Adrenal gland (tissue), 5 donors: ENCODE data around the gene PLBD2.
A peak's percentile ranks its signal among the peaks of the same experiment; 100 is the strongest.

ENCODE experiments used
- POLR2A ChIP-seq, 2 donors: fragments of 450-650 bp; IDR thresholded peaks; one replicate each; pipeline ENCODE4 v1.6.1; 2017; ENCODE audit warnings: antibody characterized with exemption in 2 of 2, mild to moderate bottlenecking in 2 of 2, moderate library complexity in 1 of 2
- TF ChIP-seq, protein P1 (sequence below), 6 experiments: fragments of 450-650 bp in 4 of 6; fragments of 200-600 bp in 2 of 6; sonication (generic) in 1 of 6; IDR thresholded peaks; 1 replicate in 5 of 6; 2 replicates in 1 of 6; pipeline versions ENCODE4 v1.5.1 to v1.8.0; 2016 to 2021; ENCODE audit warnings: antibody characterized with exemption in 6 of 6, mild to moderate bottlenecking in 2 of 6, moderate library complexity in 1 of 6
- donor health status: DM: no; HTN: no; CAD: no.

DNA sequence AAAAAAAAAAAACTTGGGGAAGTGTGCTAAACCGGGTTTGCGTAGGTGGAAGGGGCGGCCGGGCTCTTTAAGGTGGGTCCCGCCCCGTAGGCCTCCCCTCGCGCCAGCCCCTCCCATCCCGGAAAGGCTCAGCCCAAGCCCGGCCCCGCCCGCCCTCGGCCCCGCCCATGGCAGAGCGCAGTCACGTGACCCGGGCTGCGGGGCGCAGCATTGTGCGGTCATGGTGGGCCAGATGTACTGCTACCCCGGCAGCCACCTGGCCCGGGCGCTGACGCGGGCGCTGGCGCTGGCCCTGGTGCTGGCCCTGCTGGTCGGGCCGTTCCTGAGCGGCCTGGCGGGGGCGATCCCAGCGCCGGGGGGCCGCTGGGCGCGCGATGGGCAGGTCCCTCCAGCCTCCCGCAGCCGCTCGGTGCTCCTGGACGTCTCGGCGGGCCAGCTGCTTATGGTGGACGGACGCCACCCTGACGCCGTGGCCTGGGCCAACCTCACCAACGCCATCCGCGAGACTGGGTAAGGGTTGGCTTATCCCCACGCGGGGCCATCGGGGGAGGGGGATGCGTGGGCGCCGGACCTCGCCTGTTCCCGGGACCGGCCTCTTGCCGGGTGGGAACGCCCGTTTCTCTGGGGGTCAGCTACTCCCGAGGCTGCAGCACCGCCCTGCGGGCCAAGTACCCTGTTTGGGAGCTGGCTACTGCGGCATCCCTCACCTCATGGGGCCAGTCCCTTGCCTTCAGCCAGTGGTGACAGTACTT is at the start of gene PLBD2:
- TF ChIP-seq POLR2A (IDR thresholded peaks at IDR 0.05), result peak; percentile 69 to 93
- TF ChIP-seq, protein P1, sequence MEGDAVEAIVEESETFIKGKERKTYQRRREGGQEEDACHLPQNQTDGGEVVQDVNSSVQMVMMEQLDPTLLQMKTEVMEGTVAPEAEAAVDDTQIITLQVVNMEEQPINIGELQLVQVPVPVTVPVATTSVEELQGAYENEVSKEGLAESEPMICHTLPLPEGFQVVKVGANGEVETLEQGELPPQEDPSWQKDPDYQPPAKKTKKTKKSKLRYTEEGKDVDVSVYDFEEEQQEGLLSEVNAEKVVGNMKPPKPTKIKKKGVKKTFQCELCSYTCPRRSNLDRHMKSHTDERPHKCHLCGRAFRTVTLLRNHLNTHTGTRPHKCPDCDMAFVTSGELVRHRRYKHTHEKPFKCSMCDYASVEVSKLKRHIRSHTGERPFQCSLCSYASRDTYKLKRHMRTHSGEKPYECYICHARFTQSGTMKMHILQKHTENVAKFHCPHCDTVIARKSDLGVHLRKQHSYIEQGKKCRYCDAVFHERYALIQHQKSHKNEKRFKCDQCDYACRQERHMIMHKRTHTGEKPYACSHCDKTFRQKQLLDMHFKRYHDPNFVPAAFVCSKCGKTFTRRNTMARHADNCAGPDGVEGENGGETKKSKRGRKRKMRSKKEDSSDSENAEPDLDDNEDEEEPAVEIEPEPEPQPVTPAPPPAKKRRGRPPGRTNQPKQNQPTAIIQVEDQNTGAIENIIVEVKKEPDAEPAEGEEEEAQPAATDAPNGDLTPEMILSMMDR (IDR thresholded peaks at IDR 0.05), result peak in 1 of 6 experiments; percentile 18
